Endometrium (tissue), 2 donors: ENCODE measurements around the gene DNAJB1.
A peak's percentile ranks its signal among the peaks of the same experiment; 100 is the strongest.
"Not testable (repeated sequence)": the region's sequence is repeated elsewhere in the genome, so short reads cannot be mapped to it uniquely, and the experiment has no call there.

Source experiments
- FAIRE-seq: peaks from 2 replicates; lab custom pipeline; 2012; peaks lifted over from hg19 to GRCh38; lab: Jason Lieb, UNC
- donor health status: control.
- donor health status: control.

The DNAJB1 gene

DNA sequence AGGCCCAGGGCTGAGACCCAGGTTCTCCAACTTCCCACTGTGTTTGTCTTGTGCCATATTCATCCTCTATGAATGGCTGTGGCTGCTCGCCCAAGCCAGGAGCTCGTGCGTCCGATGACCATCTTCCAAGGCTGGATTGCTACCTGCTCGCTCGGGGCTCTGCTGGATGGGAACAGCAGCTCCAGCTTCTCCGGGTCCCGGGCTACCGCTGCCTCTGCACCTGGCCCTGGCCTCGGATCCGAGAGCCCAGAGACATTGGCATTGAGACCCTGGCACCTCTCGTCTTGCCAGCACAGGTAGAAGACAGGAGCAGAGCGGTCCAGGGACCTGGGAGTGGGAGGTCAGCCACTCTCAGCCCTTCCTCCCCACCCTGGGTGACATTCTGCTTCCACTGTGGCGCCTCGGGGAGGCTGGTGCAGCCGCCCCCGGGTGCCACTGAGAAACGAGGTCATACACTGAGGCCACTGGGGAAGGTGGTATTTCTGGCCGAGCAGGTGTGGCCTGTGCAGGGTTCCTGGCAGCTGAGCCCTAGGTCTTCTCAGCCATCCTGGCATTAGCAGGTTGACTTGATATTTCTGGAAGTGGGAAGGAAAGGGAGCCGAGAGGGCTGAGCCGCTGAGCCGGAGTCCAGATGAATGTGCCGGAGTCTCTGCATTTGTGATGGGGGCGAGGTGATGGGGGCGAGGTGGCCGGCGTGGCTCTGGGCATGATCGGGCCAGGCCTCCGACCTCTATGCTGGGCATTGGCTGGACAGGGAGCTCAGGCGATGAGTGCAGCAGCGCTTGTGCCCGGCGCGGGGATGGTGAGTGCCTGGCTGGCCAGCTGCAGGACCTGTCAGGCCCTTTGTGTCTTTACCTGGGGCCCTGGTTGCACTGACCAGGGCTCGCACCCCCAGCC lies 35.1 kb upstream of the DNAJB1 start:
- no peak for FAIRE-seq

DNA sequence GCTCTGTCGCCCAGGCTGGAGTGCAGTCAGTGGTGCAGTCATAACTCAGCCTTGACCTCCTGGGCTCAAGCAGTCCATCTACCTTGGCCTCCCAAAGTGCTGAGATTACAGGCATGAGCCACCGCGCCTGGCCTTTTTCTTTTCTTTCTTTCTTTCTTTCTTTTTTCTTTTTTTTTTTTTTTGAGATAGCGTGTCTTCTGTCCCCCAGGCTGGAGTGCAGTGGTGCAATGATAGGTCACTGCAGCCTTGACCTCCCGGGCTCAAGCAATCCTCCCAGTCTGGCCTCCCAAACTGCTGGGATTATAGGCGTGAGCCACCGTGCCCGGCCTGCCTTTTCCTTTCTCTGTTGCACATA lies 33.8 kb upstream of the DNAJB1 start:
- FAIRE-seq = not testable (repeated sequence)

DNA sequence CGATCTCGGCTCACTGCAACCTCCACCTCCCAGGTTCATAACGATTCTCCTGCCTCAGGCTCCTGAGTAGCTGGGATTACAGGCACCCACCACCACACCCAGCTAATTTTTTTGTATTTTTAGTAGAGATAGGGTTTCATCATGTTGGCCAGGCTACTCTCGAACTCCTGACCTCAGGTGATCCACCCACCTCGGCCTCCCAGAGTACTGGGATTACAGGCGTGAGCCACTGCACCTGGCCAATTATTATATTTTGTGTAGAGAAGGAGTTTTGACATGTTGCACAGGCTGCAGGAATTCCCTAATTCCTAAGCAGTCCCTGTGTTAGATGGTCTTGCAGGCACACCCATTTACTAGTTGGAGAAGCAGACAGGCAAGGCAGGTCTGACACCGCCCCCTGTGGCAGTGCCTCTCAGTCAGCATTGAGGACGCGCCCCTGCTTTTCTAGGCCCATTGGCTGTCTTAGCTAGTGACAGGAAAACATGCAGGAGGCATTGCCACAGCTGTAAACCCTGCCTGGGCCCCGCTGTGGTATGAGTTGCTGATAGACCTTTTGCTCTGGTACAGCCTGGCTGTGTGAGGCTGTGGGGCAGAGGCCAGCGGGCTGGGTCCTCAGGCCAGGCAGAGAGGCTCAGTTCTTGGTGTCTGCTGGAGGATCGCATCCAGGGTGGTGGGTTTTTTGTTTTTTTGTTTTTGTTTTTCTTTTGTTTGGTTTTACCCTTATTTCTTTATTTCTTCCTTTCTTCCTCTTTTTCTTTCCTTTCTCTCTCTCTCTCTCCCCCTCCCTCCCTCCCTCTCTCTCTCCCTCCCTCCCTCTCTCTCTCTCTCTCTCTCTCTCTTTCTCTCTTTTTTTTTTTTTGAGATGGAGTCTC lies 33.2 kb upstream of the DNAJB1 start:
- FAIRE-seq = not testable (repeated sequence)

DNA sequence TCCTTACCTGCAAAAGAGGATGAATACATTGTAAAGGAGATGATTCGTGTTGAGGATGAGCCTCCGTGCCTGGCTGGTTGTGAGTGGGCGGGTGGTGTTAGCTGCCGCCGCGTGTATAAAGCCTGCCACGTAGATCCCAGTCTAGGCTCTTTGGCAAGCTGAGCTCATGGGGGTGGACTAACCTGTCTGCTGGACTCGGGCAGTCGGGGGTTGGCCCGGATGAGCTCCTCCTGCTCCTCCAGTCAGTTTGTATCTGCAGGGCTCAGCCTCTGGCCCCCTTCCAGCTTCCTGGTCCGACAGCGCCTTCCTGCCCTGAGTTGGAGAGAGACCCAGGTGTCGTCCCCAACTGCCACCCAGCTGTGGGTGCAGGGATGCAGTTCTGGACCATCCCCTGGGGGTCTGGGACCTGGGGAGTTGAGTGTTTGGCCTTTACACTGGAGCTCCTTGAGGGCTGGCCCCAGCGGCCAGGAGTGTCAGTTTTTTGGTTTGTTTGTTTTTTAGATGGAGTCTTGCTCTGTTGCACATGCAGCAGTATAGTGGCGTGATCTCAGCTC lies 32.1 kb upstream of the DNAJB1 start:
- FAIRE-seq = no peak

DNA sequence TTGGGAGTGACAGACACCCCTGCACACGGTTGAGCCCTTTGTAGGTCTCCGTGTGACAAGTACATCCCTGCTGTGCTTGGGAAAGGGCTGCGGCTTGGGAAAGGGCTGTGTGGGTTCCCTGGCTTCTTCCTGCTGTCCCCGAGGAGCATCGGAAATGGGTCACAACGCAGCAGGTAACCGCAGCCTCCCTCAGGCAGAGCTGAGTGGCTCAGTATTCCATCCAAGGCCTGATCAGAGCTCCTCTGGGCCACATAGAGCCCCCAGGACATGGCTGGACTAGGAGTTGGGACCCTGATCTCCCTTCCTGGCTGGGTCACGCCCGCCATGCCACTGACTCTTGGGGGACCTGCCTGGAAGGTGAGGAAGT lies 27.5 kb upstream of the DNAJB1 start:
- FAIRE-seq = no peak

DNA sequence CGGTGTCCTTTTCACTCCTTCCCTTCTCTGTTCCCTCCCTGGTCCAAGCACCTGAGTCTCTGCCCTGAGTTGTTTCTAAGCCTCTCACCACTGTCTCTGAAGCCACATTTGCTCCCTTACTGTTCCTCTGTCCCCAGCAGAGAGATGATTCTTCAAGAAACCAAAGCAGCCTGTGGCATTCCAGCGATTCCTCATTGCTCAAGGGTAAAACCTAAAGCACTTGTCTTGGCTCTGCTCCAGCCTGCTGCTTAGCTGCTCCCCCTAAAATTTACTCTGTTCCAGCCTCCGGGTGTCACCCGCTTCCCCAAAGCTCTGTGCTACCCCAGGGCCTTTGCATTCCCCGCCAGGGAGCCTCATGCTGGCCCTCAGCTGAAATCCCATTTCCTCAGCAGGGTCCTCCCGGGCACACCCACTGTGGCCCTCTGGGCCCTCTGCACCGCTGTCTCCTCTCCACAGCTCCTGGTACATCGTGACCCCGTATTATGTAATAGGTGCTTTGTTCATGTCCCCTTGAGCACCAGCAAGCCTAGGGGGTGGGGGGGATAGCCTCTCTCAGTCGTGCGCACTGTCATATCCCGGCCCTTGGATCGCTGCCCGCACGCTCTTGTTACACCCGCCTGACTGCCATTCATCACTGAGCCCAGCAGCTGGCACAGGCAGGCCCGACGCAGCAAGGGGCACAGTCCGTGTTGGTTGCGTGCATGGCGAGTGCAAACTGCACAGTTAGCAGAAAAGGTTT lies 26.9 kb upstream of the DNAJB1 start:
- no peak for FAIRE-seq

DNA sequence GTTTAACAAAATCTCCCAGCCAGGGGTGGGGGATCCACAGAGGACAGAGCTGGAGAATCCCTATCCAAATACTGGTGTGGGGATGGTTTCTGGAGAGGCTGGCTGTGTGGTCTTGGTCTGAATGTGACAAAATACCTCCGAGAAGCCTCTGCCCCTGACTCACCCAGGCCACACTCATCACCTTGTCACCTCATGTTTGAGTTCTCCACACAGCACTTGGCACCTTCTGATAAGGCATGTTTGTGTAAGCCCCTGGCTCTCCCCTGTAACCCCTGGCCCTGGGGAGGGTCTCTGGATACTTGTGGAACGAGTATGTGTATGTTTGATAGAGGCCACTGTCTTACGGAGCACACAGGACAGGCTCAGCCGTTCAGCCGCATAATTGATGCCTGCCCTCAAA lies 25.9 kb upstream of the DNAJB1 start:
- no peak for FAIRE-seq

DNA sequence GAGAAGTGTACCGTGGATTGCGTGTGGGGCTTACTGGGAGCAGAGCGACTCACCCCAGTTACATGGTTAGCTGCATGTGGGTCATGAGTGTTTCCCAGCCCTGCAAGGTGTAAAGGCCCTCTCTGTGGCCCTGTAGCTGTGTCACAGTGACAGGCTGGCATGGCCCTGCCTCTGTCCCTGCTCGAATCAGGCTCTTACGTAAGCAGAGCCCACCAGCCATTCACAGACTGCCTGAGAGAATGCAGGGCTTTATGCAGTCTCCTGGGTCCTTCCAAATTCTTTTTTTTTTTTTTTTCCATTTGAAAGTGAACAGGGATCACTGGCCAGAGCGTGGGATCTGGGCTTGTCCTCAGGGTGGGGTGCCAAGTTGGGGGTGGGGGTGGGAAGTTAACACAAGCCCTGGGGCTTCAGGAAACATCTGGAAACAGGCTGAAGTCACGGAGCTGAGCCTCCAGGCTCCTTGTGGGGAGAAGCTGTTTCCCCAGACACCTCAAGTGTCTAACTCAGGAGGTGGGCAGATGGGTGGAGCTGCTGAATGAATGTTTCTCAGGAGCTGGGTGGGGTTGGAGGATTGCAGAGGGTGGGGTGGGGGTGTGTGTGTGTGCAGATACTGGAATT lies 24.6 kb upstream of the DNAJB1 start:
- FAIRE-seq = no peak

DNA sequence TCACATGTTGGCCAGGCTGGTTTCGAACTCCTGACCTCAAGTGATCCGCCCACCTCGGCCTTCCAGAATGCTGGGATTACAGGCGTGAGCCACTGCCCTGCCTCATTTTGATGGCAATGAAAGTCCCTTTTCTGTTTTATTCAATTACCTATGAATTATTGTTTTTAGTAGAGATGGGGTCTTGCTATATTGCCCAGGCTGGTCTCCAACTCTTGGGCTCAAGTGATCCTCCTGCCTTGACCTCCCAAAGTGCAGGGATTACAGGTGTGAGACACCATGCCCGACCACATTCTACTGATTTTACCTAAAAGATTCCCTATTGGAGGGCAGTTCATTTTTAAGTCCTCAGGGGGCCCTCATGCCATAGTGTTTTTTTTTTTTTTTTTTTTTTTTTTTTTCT lies 23.8 kb upstream of the DNAJB1 start:
- FAIRE-seq = not testable (repeated sequence)

DNA sequence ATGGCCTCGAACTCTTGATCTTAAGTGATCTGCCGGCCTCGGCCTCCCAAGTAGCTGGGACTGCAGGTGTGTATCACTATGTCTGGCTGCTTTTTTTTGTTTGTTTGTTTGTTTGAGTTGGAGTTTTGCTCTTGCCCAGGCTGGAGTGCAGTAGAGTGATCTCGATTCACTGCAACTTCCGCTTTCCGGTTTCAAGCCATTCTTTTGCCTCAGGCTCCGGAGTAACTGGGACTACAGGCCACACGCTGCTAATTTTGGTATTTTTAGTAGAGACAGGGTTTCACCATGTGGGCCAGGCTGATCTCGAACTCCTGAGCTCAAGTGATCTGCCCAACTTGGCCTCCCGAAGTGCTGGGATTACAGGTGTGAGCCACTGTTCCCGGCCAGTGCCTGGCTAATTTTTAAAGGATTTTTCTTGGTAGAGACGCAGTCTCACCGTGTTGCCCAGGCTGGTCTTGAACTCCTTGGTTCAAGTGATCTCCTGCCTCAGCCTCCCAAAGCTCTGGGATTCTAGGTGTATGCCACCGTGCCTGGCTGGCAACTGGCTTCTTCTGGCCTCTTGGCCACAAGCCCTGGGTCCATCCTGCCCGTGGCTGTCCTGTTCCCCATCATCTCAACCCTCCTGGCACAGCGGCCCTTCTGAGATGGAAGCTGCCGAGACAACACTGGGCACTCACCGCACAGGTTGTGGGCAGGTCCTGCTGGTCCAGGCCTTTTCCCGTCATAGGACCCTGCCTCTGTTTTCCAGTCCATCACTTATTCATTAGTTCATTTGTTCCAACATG lies 22.7 kb upstream of the DNAJB1 start:
- no peak for FAIRE-seq

DNA sequence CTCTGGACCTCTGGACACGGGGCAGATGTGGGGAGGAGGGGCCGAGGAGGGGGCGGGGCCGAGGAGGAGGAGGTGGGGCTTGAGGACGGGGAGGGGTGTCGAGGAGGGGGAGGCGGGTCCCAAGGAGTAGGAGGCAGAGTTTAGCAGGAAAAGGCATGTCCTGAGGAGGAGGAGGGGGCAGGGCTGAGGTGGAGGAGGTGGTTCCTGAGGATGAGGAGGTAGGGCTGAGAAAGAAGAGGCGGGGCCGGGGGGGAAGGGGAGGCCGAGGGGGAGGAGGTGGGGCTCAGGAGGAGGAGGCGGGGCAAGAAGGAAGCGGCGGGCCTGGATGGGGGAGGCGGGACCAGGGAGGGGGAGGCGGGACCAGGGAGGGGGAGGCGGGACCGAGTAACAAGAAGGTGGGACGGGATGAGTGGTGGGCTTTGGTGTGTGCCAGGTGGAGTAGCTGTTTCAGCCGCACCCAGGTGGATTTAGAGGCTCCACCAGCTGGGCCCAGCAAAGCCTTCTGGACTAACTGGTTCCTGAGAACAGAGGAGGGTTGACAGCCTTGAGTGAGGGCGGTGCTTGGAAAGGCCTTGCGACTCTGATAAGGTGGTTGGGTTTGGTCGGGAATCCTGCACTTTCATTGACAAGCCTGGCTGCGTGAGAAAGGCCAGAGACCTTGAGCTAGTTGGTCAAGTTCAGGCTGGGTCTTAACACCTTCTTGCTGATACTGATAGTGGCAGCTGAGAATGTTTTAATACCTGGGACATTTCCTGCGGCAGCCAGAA lies 18.9 kb upstream of the DNAJB1 start:
- FAIRE-seq = no peak

DNA sequence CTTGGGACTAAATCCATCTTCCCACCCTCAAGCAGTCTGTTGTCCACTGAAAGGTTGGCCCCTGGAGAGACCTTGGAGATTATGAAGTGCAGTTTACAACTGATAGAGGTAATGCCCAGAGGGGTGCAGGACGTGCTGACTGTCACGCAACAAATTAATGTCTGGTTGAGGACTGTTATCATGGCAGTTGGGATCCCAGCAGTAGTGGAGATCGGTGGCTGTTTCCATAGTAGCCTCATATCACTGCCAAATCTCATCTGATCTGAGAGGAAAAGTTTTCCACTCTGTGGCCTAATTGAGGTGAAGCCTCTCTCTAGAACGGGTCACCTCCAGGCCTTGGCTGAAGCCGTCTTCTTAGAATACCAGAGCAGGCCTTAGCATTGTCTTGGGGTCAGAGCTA lies 15.3 kb upstream of the DNAJB1 start:
- no peak for FAIRE-seq

DNA sequence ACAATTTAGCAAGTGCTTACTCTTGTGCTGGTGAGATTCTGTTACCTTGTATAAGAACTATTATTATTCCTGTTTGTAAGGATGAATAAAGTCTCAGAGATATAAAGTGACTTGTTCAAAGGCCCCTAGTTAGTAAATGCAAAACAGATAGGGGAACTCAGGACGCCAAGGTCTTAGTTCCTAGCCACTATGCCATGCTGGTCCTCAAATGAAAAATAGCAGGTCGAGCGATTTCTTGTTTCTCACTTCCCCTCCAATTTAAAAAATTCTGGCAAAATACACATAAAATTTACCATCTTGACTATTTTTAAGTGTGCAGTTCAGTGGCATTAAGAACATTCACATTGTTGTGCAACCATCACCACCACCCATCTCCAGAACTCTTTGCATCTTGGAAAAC lies 12.3 kb upstream of the DNAJB1 start:
- FAIRE-seq = no peak

DNA sequence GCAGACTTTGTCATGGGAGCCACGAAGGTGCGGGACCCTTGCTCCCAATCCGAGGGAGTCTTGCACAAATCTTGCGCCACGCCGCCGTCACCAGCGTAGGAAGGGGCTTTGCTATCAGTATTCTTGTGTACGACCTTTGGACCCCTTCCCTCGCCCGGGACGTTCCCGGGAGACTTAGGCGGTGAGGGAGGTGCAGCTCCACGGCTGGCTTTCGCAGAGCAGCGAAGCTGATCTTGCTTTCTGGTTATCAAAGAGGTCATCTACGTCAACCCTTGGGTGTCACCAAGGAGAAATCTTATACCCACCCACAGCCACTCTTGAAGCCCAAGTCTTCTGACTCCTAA lies 11.8 kb upstream of the DNAJB1 start:
- no peak for FAIRE-seq

DNA sequence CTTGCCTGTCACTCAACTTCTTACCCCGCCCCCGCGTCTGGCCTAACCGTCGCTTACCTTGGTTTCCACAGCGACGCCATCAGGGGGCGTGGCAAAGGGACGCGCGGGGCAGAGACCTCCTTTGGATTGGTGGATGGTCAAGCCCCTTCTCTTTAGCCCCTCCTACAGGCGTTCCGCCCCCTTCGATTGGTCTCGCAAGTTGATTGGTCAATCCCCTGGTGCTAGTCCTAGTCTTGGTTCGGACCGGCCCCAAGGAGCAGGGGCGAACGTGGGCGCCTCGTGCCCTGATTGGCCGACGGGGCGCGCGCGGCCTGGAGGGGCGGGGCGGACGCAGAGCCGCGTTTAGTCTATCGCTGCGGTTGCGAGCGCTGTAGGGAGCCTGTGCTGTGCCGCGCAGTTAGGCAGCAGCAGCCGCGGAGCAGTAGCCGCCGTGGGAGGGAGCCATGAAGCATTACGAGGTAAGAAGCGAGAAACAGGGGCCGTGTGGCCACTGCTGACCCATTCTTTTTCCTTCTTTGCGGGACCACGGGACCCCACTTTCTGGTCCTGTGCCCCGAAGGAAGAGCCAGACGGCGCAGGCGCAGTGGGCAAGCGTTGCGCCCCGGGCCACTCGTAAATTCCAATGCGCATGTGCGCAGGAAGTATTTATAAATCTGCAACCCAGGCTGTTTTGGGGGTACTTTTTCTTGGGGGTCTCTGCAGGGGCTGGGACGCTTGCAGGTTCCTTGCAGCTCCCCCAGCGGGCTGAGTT lies 11.2 kb upstream of the DNAJB1 start, which contains the start of gene TECR:
TSS of gene TECR (plus strand) at position 341 of the 751 bp plus-strand sequence. CDS start at position 444, 103 bp downstream.
- peak; percentile 97 for FAIRE-seq

DNA sequence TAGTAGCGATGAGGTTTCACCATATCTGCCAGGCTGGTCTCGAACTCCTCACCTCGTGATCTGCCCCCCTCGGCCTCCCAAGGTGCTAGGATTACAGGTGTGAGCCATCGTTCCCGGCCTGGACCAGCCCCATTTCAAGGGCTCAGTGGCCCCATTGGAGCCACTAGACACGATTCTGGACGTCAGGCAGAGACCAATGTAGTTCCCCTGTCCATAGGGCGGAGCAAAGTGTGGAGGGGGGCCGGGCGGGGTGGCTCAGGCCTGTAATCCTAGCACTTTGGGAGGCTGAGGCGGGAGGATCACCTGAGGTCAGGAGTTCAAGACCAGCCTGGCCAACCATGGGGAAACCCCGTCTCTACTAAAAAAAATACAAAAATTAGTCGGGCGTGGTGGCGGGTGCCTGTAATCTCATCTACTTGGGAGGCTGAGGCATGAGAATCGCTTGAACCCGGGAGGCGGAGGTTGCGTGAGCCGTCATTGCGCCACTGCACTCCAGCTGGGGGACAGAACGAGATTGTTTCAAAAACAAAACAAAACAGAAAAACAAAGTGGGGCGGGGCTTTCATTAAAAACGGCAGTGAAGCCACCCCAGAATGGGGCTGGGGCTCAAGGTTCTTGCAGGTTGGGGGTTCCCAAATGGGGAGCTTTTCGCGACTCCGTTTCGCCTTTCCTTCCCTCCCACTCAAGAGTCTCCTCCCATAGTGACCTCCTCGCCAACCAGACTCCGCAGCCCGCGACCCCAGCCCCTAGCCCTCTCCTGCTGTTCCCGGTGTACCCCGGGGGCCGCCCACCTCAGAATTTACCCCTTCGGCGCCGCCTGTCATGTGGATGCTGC lies 10.4 kb upstream of the DNAJB1 start:
- FAIRE-seq = no peak

DNA sequence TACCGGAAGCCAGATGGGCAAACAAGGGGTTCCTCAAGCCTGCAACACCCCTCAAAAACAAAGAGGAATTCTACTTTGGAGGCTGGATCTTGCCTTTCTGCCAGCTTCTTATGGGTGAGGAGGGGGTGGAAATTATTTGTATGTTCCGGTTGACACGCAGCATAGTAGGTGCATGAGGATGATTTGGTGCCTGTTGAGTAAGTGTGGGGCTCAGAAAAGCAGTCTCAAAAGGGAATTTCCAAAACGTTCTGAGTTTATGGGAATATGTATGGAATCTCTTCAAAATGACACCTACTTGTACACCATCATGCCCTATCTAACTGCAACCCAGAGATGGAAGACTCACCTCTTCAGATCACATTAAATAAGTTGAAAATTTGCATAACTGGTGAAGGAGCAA lies 8.2 kb upstream of the DNAJB1 start:
- FAIRE-seq = no peak

DNA sequence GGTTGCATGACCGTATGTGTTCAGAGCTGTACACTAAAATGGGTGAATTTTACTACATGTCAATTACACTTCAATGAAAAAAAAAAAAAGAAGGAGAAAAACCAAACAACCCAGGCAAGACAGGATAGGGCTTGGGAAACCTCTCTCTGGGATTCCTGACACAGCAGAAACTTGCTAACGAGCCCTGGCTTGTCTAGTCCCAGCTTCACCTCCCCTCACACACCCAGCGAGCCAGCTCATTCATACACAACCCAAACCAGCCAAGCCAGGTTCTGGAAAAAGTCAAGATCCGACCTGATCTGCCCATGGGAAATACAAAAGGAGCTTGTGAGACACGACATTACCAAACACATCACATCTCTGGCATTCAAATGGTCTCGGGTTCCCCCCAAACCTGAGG lies 7.5 kb upstream of the DNAJB1 start:
- FAIRE-seq = no peak

DNA sequence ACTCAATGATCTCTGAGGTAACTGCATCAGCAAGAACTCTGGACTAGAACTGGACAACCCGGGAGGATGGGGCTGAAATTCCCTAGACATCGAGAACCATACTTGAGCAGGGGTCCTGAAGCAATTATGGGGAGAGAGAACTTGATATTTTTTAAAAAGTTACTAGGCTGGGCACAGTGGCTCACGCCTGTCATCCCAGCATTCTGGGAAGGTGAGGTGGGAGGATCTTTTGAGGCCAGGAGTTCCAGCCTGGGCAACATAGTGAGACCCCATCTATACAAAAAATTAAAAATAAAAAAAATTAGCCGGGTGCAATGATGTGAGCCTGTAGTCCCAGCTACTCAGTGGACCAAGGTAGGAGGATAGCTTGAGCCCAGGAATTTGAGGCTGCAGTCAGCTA lies 2.3 kb upstream of the DNAJB1 start:
- no peak for FAIRE-seq
